NAMALWA (cell line): ENCODE measurements around the gene EHBP1L1.

Source experiments
- DNase-seq: peaks from one replicate; pipeline ENCODE4 v3.0.0-alpha.2; 2015; ENCODE audit warnings: low spot score

EHBP1L1 gene

DNA sequence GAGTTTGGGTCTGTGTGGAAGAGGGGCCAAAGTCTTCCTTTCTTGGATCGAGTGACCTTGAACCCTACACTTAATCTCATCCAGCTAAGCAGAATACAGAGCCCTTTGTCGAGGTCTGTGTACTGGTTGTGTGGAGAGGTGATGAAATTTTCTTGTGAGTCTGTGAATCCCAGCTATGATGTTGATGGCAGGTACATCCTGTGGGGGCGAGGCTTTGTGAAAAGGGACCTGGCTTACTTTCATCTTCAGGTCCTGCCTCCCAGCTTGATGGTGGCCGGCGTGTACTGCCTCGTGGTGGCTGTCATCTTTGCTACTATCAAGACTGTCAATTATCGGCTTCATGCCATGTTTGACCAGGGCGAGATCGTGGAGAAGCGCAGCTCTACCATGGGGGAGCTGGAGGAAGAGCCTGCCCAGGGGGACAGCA is 40.7 kb downstream of the EHBP1L1 start:
- peak; percentile 37 for DNase-seq

DNA sequence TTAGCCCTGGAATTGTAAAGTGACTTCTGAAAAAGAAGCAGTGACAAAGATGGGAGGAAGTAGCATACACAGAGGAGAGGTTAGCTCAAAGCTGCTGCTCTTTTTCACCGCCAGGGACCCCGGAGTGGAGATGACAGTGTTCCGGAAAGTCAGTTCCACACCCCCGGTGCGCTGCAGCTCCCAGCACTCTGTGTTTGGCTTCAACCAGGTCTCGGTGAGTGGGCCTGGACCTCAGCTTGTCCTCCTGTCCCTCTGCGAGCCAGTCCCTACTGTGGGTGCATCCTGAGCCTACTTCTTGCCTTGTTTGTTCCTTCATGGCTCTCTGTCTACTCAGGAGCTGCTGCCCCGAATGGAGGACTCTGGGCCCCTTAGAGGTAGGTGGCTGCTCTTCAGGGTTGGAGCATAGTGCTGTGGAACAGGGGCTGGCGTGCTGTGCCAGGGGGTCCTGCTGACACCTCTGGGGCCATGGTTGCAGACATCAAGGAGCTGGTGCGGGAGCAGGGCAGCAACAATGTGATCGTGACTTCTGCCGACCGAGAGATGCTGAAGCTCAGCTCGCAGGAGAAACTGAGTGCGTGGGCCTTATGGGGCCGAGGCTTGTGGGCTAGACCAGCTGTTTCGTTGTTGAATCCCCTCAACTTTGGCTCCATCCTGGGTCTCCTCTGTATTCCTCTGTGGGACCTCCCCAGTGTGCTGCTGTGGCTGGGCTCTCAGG is 41.4 kb downstream of the EHBP1L1 start:
- DNase-seq = no peak

DNA sequence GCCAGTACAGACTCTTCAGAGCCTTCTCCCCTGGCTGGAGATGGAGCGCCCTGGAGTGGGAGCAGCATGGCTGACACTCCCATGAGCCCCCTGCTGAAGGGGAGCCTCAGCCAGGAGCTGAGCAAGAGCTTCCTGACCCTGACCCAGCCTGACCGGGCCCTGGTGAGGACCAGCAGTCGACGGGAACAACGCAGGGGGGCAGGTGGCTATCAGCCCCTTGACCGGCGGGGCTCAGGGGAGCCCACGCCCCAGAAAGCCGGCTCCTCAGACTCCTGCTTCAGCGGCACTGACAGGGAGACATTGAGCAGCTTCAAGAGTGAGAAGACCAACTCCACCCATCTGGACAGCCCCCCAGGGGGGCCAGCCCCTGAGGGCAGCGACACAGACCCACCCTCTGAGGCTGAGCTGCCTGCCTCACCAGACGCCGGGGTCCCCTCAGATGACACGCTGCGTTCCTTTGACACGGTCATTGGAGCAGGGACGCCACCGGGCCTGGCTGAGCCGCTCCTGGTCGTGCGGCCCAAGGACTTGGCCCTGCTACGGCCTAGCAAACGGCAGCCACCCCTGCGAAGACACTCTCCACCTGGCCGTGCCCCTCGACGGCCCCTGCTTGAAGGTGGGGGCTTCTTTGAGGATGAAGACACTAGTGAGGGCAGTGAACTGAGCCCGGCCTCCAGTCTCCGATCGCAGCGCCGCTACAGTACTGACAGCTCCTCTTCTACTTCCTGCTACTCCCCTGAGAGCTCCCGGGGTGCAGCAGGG is 42.3 kb downstream of the EHBP1L1 start:
- no peak for DNase-seq

DNA sequence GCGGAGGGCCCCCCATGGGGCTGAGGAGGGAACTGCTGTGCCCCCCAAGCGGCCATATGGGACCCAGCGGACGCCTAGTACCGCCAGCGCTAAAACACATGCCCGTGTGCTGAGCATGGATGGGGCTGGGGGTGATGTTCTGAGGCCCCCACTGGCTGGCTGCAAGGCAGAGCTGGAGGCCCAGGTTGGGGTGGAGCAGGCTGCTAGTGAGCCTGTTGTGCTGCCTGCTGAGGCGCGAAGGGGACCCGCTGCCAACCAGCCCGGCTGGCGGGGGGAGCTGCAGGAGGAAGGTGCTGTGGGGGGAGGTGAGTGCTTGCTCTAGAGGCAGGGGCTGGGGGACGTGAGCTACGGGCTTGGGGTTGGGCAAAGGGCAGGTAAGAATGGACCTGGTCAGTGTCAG is 42.9 kb downstream of the EHBP1L1 start:
- no peak for DNase-seq

DNA sequence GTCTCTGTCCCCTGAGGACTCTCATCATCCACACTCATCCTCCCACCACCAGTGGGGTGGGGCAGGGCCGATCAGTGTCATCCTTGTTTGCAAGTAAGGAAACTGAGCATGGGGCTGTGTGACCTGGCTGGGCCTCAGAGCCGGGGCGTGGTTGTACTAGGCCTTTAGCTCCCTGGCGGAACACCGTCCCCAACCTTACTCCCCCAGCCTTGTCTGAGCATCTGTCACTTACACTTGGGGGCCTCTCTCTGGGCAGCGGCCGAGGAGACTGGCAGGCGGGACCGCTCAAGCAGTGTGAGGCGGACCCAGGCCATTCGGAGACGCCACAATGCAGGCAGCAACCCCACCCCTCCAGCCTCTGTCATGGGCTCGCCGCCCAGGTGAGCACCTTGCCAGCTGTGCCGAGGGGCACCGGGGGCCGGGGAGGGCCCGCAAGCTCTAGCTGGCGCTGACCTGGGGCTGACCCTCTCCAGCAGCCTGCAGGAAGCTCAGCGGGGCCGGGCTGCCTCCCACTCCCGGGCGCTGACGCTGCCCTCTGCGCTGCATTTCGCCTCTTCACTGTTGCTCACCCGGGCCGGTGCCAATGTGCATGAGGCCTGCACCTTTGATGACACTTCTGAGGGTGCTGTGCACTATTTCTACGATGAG is 43.6 kb downstream of the EHBP1L1 start:
- no peak for DNase-seq

DNA sequence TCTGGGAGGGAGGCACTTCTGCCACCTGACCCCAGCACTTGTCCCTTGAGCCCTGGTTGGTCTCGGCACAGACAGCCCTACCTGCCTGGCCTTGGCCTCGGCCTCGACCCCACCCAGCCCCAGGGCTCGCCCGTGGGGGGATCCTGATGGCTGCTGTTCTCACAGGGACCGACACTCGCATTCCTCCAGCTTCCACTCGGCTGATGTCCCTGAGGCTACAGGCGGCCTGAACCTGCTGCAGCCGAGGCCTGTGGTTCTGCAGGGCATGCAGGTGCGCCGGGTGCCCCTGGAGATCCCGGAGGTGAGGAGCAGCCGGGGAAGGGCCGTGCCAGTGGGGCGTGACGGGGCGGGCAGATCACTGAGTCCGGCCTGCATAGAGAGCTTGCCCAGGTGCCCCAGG is 44.8 kb downstream of the EHBP1L1 start:
- no peak for DNase-seq

DNA sequence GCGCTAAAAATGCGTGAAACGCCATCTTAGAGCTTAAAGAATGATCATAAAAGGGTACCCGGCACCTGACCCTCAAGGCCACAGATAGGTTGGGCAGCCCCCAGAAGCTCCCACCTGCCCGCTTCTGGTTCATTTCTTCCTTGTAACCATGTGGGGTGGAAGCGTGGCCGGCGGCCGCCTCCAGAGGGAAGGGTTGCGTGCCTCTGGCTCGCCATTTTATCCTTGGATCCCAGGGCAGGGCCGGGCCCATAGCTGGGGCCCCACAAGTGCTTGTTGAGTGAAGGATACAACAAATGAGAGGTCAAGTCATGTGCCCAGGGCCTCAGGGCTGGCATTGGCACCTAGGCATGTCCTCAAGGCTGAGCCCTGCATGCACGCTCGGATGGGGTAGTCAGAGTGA is 45.6 kb downstream of the EHBP1L1 start:
- no peak for DNase-seq

DNA sequence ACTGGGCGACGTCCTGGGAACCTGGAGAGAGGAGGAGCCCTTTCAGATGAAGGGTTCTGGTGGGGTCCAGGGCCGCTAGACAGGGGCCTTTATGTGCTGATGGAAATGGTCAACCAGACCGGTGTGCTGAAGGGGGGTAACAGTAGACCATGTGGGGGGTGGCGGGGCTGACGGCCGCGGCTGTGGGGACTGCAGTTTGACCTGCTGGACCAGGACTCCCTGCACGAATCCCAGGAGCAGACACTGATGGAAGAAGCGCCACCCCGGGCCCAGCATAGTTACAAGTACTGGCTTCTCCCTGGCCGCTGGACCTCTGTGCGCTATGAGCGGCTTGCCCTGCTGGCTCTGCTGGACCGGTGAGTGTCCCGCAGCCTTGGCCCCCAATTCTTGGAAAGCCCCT is 46.2 kb downstream of the EHBP1L1 start:
- DNase-seq = no peak

DNA sequence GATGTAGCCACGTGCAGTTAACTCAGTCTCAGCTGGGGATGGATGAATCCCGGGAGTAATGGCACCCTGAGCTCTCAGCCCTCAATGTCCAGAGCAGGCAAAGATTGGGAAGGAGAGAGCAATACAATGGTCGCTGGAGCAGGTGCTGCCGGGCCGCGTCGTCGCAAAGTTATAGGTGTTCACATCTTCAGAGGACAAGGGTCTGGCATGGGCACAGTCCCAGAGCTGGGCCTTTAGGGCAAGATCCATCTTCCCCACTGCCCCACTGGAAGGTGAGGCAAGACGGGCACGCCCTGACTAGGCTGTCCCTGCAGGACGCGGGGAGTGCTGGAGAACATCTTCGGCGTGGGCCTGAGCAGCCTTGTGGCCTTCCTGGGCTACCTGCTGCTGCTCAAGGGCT is 47.3 kb downstream of the EHBP1L1 start:
- no peak for DNase-seq

DNA sequence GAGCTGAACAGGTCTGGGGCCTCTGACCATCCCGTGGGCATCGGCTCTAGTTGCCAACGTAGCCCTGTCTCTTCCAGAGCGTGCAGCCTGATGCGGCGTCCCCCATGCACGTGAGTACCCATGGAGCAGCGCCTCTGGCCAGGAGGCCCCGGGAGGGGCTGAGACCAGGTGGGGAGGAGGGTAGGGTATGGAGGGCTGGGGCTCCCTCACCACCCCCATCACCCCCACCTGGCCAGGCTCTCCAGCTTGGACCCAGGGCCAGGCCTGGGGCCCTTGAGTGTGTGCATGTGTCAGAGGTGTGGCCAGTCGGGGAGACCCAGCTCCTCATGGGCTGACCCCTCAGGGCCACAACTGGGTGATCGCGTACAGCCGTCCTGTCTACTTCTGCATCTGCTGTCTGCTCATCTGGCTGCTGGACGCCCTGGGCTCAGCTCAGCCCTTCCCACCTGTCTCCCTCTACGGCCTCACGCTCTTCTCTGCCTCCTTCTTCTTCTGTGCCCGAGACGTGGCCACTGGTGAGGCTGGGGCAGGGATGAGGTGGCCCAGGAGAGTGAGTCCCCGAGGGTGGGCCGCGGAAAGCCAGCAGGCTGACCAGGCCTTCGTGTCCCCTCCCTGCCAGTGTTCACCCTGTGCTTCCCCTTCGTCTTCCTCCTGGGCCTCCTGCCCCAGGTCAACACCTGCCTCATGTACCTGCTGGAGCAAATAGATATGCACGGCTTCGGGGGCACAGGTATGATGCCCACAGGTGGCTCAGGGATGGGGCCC is 48.2 kb downstream of the EHBP1L1 start:
- DNase-seq = no peak

DNA sequence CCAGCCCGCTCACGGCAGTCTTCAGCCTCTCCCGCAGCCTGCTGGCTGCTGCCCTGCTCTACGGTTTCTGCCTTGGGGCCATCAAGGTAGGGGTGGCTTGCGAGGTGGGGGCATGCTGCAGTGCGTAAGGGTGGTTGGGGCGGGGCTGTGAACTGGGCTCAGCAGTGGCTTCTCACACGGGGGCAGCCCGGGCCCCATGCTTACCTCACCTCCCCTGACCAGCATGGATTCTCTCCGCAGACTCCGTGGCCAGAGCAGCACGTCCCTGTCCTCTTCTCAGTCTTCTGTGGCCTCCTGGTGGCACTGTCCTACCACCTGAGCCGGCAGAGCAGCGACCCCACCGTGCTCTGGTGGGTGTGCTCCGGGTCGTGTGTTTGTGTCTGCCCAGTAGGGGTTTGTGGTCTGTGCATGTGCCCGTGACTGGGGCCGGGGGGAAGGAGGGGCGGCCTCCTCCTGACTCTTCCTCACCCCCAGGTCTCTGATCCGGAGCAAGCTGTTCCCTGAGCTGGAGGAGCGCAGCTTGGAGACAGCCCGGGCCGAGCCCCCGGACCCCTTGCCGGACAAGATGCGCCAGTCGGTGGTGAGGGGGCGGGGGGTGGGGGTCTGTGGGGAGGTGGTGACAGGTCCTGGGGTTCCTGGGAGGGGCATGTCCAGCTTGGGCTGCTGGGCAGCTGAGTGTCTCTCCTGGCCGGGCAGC is 49.2 kb downstream of the EHBP1L1 start:
- no peak for DNase-seq

DNA sequence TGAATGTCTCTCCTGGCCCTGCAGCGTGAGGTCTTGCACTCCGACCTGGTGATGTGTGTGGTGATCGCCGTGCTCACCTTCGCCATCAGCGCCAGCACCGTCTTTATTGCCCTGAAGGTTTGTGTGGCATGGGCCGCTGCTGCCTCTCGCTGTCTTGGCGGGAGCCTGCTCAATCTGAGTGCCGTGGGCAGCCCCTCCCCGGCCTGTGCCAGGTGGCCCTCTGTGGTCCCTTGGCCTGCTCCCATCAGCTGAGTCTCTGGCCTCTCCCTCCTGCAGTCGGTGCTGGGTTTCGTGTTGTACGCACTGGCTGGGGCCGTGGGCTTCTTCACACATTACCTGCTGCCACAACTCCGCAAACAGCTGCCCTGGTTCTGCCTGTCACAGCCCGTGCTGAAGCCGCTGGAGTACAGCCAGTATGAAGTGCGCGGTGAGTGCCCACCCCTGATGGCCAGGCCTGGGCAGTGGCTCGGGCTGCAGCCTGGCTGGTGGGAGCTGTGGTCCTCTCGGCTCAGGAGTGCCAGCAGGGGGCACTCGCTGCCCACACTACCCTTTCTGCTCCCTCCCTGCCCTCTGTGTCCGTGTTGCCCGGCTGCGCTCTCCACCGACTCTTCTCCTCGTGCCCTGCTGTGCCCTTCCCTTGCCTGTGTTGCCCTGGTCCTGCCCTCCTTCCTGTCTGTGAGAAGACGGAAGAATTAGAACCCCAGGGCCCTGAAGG is 49.9 kb downstream of the EHBP1L1 start:
- DNase-seq = peak; percentile 61

DNA sequence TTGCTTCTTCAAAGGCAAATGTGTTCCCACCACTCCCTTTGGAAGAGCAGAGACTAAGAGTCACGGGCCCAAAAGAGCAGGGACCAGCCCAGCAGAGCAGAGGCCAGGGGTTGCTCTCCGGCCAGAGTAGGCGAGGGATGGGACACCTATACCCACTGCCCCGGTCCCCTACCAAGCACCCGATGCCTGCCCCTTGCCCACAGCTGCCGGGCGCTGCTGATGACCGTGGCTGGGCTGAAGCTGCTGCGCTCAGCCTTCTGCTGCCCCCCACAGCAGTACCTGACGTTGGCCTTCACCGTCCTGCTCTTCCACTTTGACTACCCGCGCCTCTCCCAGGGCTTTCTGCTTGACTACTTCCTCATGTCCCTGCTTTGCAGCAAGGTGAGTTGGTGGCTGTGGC is 51.3 kb downstream of the EHBP1L1 start:
- DNase-seq = no peak

DNA sequence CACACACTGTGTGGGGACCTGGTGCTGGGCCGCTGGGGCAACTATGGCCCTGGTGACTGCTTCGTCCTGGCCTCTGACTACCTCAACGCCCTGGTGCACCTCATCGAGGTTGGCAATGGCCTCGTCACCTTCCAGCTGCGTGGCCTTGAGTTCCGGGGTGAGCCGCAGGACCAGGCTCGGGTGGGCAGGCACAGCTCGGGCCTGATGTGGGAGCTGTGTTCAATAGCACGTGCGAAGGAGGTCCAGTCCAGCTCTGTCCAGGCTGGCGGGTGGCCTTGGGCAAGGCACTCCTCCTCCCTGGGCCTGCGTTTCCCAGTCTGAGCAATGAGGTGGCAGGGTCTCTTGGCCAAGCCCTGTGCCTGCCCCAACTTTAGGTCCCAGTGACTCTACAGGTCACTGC is 53.7 kb downstream of the EHBP1L1 start:
- DNase-seq = no peak

DNA sequence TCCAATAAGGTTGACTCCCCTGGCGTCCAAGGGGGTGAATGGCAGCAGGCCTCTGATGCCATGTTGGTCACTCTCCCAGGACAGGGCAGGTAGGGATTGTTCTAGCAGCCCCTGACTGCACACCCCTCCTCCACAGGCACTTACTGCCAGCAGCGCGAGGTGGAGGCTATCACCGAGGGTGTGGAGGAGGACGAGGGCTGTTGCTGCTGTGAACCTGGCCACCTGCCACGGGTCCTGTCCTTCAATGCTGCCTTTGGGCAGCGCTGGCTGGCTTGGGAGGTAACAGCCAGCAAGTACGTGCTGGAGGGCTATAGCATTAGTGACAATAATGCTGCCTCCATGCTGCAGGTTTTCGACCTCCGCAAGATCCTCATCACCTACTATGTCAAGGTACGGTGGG is 54.4 kb downstream of the EHBP1L1 start:
- DNase-seq = no peak

DNA sequence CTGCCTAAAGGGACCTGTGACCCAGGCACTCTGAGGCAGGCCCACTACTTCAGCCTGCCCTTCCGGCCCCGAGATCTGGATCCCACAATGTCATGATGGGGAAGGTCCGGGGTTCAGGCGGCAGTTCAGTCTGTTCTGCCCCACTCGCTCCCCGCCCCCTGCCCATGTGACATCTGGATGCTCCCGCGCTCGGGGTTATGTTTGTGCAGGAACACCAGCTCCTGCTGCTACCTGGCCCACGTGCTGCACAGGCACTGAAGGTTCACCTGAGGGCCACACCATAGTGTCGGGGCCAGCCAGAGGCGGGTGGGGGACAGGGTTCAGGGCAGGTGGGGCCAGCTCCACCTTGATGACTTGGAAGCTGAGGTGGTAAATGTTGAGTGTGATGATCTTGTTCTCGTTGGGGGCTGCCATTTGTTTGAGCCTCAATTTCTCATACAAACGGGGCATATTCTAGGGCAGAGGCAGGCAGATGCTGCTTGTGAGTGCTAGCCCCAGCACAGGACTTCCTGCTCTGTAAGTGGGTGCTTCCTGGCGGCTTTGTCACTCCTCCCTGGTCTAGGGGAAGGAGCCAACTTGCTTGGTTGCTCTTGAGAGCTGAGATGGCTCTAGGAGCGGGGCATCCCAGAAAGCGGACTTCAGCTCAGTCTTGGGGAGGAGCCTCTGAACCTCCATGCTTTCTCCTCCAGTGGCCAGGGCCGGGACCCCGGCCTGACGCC is 57.7 kb downstream of the EHBP1L1 start:
- DNase-seq = no peak

DNA sequence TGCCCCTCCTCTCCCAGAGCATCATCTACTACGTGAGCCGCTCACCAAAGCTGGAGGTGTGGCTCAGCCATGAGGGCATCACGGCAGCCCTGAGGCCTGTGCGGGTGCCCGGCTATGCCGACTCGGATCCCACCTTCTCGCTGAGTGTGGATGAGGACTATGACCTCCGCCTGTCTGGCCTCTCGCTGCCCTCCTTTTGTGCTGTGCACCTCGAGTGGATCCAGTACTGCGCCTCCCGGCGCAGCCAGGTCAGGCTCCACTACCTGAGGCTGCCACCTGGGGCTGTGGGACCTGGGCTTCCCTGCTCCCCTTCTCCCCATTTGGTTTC is 58.2 kb downstream of the EHBP1L1 start:
- no peak for DNase-seq

DNA sequence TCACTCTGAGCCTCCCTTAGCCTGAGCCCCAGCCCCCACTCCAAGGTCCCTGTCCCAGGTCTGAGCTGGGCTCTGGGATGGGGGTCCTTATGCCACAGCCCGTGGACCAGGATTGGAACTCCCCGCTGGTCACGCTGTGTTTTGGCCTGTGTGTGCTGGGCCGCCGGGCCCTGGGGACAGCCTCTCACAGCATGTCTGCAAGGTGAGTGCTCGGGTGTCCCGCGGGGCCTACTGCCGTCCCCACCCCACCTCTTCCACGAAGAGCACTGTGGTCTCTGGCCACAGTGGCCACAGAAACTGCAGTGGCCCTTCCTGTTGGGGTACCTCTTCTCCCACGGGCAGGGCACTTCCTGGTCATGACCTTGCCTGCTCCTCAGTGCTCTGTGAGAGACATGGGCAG is 58.6 kb downstream of the EHBP1L1 start:
- no peak for DNase-seq

DNA sequence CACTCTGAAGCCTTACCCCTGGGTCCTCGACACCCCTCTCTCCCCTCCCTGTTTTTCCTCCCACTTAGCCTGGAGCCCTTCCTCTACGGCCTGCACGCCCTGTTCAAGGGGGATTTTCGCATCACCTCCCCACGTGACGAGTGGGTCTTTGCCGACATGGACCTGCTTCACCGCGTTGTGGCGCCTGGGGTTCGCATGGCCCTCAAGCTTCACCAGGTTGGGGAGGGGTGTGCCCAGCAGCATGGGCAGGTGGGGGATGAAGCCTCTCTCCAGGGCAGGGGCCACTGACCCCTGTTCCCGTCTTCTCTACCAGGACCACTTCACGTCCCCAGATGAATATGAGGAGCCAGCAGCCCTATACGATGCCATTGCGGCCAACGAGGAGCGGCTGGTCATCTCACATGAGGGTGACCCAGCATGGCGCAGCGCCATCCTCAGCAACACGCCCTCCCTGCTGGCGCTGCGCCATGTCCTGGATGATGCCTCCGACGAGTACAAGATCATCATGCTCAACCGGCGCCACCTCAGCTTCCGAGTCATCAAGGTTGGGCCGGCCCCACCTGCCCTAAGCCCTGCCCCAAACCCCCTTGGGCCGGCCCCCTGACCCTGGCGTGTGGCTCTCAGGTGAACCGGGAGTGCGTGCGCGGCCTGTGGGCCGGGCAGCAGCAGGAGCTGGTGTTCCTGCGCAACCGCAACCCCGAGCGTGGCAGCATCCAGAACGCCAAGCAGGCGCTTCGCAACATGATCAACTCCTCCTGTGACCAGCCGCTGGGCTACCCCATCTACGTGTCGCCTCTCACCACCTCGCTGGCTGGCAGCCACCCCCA is 59.3 kb downstream of the EHBP1L1 start:
- DNase-seq = no peak
